Measurements from ENCODE around the gene SETD2.
A peak's percentile ranks its signal among the peaks of the same experiment; 100 is the strongest.

The SETD2 gene

DNA sequence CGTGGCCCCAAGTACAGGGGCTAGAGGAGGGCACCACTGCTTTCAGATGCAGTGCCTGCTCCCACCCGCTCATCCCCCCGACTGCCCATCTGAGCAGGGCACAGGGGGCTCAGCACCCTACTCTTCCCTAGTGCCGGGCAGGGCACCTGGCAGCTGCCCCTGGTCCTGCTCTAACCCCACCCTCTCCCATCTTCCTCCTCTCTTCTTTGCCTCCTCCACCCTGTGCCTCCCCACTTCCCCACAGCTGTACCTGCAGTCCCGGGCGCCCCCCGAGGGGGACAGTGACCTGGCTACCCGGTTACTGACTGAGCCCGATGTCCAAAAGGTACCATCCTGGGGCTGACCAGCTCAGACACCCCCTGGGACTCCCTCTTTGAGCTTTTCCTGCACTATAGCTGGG, 171.7 kb downstream of the SETD2 start:
- H3K4me3 ChIP-seq = no peak overlapping the region
- peak overlapping the region in 1 of 21 experiments; percentile 22 for H3K27ac ChIP-seq

DNA sequence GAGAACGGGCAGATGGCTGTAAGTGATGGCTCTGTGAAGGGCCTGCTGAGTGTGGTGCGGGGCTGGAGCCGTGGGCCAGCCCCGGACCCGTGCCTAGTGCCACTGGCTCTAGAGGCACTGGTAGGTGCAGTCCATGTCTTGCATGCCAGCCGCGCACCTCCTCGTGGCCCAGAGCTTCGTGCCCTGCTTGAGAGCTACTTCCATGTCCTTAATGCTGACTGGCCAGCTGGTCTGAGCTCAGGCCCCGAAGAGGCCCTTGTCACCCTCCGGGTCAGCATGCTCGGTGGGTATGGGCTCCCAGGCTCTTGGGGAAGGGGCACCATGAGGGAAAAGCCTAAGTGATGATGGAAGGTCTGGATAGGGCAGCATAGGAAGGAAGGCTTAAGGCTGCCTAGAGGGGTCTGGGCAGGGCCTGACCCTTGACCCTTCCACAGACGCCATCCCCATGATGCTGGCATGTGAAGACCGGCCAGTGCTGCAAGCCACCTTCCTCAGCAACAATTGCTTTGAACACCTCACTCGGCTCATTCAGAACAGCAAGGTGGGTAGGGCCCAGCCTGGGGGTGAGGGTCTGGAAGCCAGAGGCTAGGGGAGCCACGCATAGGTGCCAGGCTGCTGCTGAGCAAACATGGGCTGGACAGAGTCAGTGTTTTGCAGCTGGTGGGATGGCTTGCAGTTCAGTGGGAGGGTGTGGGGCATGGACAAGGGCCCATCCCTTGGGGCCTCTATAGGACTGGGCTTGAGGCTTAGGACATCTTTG, 172.3 kb downstream of the SETD2 start:
- H3K27ac ChIP-seq = peak overlapping the region in 4 of 21 experiments; percentile 3 to 61 (median 16)

DNA sequence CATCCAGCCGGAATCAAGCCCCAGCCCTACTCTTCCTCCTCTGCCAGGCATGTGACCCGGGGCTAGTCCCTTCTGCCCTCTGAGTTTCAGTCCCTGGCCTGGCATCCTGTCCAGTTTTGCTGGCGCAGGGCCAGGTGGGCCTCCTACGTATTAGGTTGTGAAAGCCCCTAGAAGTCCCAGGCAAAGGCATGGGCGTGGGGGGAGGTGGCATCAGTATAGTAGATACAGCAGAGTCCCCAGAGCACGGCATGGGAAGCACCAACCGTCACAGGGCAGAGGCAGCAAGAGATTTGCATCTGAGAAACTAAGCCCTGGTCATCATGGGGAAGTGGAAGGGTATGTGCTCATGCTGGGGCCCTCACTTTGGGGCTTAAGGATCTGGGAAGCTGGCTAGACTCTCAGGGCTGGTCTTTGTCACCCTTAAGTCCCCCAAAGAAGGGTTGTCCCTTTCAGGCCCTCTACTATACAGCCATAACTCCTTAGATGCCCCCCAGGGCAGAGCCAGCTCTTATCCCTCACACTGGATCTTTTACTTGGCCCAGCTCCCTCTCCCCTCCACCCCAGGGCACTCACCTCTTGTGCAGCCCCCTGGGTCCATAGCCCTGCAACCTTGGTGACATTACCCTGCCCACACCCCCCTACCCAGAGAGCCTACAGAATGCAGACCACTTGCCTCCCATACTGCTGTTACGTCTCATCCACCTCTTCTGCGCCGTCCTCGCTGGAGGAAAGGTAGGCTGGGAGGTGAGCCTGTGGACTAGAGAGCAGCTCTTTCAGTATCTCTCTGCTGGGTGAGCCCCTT, 173.1 kb downstream of the SETD2 start:
- no peak overlapping the region for H3K4me3 ChIP-seq

More for the DNA sequence above, 172.3 kb downstream of the SETD2 start:
- no peak overlapping the region for H3K4me3 ChIP-seq

DNA sequence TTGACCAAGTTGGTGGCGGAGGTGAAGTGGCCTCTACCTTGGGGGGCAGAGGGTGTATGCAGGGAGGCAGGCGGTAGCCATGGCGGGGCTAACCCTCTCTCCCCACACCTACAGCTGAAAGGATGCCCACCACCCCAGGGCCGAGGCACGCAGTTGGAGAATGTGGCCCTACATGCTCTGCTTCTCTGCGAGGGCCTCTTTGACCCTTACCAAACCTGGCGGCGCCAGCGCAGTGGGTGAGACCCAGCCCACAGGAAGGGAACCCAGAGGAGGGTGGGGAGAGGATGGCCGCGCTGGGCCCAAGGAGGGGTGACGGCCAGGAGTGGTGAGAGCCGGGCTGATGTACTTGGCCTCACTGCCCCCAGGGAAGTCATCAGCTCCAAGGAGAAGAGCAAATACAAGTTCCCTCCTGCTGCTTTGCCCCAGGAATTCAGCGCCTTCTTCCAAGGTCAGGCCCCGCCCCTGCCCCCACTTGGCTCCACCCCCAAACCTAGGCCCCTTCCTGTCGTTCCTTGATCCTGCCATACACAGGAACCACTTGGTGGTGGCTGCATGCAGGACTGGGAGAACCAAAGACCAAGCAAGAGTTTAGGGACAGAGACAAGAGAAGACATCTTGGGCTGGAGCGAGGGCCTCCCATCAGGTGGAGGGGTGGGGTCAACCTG, 174.6 kb downstream of the SETD2 start:
- Histone ChIP-seq H3K27ac (peak overlapping the region in 10 of 21 experiments; percentile 38 to 94 (median 71)), H3K4me3 (no peak overlapping the region)

More for the DNA sequence above, 173.1 kb downstream of the SETD2 start:
- H3K27ac ChIP-seq = peak overlapping the region in 9 of 21 experiments; percentile 10 to 87 (median 30)

DNA sequence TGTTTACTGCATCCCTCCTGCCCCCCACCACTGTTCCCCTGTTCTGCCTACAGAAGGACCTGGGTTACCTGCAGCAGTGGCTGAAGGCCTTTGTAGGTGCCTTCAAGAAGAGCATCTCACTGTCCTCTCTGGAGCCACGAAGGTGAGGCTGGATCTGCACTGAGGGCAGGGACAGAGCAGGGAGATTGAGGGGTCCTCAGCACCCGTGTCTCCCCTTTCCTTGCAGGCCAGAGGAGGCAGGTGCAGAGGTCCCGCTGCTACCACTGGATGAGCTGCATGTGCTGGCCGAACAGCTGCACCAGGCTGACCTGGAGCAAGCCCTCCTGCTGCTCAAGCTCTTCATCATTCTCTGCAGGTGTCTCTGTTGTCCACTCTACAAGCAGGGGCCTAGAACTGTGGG, 175.3 kb downstream of the SETD2 start:
- Histone ChIP-seq H3K4me3 (peak overlapping the region in 1 of 7 experiments; percentile 26), H3K27ac (peak overlapping the region in 17 of 21 experiments; percentile 38 to 94 (median 75))

DNA sequence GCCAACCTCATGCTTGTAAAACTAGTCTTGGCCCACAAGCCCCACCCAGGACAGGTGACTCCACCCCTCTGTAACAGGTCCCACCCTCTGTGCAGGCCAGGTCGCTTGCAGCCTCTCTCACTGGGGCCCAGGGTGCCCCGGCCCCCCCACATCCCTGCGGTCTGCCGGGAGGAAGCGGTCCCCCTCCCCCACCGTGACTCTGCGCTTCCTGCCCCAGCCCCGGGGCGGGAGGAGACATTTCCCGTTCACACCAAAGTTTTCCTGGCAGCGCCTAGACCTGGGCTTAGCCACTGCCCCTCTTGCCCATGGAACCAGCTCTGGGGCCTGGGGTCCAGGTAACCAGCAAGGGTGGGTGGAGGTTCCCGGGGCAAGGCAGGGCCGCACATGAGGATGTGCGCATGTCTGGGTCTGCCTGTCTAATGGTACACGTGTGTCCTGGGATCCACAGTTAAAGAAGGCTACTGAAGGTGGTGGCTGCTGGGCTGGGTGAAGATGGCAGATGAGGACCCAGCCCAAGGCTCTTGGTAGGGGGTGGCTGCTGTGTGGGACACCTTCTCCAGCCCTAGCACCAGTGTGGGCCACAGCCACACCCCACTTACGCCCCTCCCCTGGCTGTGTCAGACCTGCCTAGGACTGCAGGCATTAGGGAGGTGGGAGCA, 176.0 kb downstream of the SETD2 start:
- Histone ChIP-seq H3K27ac (peak overlapping the region in 20 of 21 experiments; percentile 39 to 94 (median 73)), H3K4me3 (peak overlapping the region in 5 of 7 experiments; percentile 6 to 31 (median 22))

DNA sequence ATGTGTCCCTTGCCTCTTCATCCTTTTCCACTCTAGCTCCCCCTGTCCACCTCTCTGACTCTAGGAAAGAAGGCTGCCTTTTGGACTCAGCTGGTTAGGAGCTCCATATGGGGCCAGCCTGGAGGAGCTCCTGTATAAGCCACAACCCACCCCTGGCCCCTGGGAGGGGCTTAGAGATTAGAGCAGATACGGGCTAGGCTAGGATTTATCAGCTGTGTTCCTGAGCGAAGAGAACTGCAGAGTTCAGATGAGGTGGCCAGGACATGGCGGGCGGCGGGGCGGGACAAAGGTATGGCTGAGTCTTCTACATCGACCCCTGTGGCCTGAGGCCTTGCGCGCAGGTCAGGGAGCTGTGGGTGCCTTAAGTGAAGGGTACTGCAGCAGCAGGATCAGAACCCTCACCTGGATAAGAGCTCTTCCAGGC, 176.6 kb downstream of the SETD2 start:
- H3K27ac ChIP-seq = peak overlapping the region in 19 of 21 experiments; percentile 44 to 94 (median 74)
- H3K4me3 ChIP-seq = peak overlapping the region in 3 of 7 experiments; percentile 21 to 31 (median 22)

DNA sequence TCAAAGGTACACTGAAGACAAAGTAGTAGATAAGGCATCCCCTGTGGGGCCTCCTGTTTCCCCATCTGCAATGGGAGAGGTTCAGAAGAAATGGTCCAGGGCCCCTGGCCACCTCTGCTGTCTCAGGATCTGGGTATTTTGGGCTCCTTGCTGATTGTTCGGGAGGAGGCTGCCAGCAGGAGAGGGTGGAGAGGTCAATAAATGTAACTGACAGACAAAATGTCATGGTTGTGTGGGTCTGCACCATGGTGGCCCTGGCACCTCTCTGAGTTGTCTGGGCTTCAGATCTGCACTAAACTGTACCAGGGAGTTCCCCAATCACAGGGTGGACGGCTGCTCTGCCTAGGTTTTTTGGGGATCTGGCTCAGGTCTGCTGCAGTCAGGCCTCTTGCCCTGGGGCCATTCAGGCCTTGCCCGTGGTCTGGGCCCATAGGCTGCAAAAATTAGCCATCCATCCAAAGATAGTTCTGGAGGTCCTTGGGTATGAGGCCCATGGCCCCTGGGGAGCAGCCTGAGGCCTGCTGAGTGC, 177.1 kb downstream of the SETD2 start:
- H3K27ac ChIP-seq = peak overlapping the region in 20 of 21 experiments; percentile 44 to 94 (median 72)
- no peak overlapping the region for H3K4me3 ChIP-seq

DNA sequence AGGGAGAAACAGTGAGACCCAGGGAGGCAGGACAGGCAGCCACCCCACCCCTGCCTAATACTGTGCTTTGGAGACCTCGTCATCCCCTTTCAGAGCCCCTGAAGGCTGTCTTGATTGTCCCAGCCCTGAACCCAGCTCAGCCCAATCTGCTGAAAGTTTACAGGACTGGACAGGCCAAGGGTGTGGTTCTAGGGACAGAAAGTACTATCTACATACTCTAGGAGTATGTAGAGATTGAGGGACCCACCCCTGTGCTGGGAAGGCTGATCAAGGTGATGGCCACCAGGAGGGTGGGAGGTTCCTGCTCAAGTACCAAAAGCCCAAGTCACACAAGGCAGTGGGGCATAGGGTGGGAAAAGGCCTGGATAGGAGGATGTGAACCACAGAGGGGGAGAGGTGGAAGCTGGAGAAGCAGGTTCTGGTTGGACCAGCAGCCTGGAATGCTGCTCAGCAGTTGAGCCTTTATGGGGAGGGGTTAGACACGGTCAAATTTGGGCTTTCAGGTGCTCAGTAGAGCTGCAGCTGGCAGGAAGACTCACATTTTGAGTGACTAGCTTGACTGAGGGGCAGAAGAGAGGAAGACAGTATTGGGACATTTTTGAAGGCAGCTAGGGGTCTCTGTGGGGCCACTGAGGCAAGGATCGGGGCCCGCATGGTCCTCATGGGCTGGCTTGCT, 177.7 kb downstream of the SETD2 start:
- H3K27ac ChIP-seq = peak overlapping the region in 19 of 21 experiments; percentile 44 to 94 (median 74)
- H3K4me3 ChIP-seq = no peak overlapping the region

DNA sequence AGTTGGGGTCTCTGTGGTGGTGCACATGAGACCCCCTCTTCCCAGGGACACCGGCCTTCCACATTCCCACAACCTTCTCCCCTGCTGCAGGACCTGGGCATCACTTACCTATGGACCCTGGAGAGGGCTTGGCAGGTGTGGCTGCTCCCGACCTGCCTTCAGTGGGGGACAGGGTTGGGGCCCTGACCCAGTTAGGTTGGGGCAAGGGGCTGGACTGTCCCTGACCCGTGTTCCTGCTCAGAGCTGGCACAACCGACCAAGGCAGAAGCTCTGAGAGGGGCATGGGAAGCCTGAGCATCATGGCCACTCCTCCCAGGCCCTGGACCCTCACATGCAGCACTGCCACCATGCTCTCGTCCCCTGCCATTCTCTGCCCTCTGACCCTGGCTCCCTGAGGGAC, 178.3 kb downstream of the SETD2 start:
- Histone ChIP-seq H3K4me3 (no peak overlapping the region), H3K27ac (peak overlapping the region in 19 of 21 experiments; percentile 44 to 94 (median 71))

DNA sequence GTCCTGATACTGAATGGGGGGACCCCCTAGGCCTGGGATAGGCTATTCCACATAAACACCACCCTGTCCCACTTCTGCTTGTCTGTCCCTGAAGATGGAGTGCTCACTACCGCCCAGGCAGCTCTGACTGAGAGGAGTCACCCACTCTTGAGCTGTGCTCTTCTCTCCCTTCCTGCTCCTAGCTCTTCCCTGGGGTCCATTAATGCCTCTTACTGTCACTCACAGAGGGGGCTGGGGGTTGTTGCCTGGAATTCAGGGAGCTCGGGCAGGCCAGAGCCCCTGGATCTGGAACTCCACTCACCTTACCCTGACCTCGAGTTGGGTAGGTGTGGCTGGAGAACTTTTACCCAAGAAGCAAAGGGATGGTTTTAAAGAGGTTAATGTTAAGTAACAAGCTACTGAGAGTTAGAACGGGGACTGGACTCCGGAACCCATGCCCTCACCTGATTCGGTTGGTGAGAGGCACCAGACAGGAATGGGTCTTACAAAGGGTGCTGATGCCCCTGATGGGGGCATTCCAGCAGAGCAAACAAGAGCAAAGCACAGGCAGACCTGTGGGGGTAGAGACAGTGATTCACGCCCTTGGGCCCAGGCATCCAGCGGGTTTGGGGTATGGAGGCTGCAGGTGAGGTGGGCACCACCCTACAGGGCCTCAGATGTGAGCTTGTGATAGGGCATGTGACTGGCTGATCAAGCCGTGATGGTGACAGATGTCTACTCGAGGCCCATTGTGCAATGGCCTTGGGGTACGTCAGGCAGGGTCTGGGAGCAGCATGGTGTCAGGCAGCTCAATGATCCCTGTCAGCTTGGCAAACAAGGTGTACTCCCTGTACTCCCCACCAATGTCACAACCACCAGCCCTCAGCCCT, 179.1 kb downstream of the SETD2 start:
- peak overlapping the region in 18 of 21 experiments; percentile 3 to 94 (median 71) for H3K27ac ChIP-seq
- no peak overlapping the region for H3K4me3 ChIP-seq

DNA sequence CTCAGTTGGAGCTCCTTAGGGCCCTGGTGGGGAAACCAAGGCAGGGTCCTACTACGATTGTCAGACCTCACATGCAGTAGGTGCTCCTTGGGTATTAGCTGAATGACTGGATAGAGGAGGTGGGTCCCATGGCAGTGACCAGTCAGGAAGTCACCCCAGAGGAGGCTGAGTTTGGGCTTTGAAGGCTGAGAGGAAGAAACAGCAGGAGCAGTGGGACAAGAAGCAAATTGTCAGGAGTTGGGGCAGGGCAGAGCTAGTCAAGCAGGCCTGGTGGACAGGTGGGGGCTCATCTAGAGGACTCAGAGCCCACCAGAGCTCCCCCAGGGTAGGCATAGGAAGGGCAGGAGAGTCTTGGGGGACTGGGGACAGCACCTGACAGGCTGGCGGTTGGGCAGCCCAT, 181.4 kb downstream of the SETD2 start:
- Histone ChIP-seq H3K4me3 (peak overlapping the region in 1 of 7 experiments; percentile 7), H3K27ac (peak overlapping the region; percentile 1 to 98 (median 90))

DNA sequence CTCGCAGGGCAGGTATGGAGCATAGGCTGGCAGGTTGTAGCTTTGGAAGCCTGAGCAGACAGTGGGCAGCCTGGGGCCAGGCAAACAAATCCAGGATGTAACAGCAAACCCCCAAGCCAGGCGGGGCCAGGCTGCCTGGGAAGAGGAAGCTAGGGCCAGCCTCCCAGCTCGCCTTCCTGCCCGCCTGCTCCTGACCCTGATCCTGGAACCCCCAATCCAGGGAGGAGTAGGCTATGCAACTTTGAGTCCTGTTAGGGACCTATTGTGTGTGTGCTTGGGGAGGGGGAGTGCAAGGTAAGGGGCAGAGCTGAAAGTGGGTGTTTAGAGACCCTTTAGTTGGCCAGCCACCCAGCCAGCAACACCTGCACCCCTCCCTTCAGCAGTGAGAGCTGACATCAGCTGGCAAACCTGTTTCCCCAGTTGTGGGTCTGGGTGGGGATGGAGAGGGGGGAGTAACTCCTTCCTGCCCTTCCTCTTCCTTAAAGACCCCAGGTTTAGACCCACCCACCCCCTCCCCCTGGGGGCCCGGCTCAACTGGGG, 181.9 kb downstream of the SETD2 start:
- Histone ChIP-seq H3K27ac (peak overlapping the region; percentile 1 to 98 (median 90)), H3K4me3 (peak overlapping the region in 6 of 7 experiments; percentile 1 to 73 (median 60))

DNA sequence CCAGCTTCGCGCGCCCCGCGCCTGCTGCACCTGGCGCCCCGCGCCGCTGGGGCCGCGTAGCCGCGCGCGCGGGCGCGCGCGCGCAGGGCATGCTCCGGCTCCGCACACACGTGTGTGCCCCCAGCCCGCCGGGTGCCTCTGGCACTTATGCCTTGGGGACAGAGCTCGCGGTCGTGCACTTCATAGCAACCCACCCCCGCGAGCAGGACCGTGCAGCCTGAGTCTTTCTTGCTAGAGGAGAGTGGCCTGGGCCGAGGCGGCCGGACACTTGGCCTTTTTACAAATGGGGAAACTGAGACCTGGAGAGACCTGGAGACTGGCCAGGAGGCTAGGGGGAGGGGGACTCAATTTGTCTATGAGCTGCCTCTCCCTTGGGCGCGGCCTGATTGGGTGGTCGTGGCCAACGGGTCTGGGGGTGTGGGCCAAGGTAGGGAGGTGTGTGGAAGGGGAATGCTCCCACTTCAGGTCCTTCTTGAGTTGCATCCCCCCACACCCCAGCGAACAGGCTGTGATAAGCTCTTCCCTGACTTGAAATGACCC, 183.9 kb downstream of the SETD2 start:
- Histone ChIP-seq H3K4me3 (peak overlapping the region; percentile 47 to 80 (median 64)), H3K27ac (peak overlapping the region; percentile 45 to 98 (median 90))

DNA sequence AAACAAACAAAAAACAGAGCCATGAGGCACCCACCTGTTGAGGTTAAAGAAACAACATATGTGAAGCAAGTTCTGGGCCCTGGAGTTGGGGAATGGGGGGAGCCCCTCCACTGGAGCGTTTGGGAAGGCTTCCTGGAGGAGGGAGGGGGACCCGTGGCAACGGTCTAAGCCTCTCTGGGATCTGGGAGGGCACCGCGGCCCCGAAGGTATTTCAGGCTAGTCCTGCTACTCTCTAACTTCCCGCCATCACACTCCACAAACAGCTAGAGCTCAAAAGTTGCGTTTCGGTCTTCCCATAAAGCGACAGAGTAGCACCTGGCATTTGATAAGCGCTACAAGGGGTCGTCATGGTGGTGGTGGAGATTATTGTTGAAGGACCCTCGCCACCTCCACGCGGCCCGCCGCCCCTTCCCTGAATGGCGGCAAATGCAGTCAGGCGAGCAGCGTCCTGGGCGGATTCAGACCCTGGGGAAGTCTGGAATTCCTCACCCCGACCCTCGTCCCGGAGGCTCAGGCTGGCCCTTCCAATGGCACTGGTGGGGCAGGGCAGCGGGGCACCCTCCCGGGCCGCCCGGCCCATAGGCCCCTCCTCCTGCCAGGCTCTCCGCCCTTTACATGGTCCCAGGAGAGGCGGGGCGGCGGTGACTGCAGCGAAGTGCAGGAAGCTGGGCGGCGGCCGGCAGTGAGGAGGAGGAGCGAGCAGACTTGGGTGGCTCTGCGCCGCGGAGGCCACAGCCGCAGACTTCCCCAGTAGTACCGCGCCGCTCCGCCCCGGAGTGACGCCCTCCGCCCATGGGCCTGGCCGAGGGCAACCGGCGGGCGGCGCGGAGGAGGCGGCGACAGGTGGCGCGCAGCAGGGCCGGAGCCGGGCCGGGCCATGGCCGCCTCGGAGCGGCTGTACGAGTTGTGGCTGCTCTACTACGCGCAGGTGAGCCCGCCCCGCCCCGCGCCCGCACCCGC, 184.6 kb downstream of the SETD2 start, which contains the start of gene NBEAL2:
Gene NBEAL2, plus strand, starts transcription at position 682 of the 960 bp plus-strand sequence. Its CDS starts 196 bp downstream, at position 878.
- peak within 1 kb of the TSS; percentile 64 to 98 (median 92) for H3K27ac ChIP-seq
- H3K4me3 ChIP-seq = peak within 1 kb of the TSS; percentile 47 to 80 (median 64)

DNA sequence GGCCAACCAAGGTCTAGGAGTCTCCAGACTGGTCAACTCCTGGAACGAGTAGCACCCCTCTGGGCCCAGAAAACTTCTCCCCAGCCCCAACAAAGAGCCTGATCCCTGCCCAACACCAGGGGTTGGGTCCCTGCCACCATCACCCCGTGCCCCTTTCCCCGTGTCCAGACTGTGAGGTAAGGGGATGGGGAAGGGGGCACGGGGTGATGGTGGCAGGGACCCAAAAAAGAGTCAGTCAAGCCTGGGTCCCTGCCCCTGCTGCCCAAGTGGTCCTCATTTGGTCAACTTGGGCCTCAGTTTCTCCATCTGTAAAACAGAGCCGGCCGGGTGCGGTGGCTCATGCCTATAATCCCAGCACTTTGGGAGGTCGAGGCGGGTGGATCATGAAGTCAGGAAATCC, 185.5 kb downstream of the SETD2 start:
- H3K27ac ChIP-seq = peak overlapping the region in 19 of 21 experiments; percentile 64 to 98 (median 92)
- H3K4me3 ChIP-seq = peak overlapping the region in 3 of 7 experiments; percentile 56 to 73 (median 69)

All from skin epidermis (tissue), 12 donors.